ENCODE data around the gene CCSER1. TPM values are rescaled to one million over a fixed set of nuclear protein-coding genes. Genes with fewer than 3 reads are reported as not detected.

Gene CCSER1
- total and polyA plus RNA-seq, 2 donors (not counting 1 experiment from before 2014, with no cell fraction given) = under 0.01 TPM; not detected in 1

DNA sequence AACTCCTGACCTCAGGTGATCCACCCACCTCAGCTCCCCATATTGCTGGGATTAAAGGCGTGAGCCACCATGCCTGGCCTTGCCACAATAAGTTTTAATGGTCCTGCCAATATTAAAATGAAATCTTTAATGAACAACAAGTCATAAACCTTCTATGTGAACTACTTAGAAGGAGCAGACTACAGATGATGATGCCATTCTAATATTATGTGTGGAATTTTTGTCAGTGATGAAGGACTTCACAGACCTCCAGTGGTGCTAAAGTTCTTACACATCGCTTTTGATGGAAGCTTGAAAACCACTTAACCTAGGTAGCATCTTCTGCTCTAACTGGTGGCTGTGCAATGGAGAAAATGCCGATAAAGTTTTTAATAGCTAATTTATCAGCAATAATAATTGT is 331.4 kb downstream of the CCSER1 start:
- Histone ChIP-seq H2AFZ (ENCODE audit: low read length) (no peak overlapping the region), H3K9me3 (ENCODE audit: control insufficient read depth, insufficient read depth, low read depth, low read length) (no peaks in the 10 kb centered on the region), H4K20me1 (ENCODE audit: control insufficient read depth, extremely low read depth, insufficient read depth, low read length) (no peaks in the 10 kb centered on the region), H3K79me2 (ENCODE audit: control insufficient read depth, insufficient read depth, low read length) (no peaks in the 10 kb centered on the region), H3K9ac (ENCODE audit: insufficient read depth, low read length) (no peak overlapping the region), H3K4me3 (replicated peaks in 1 of 4; ENCODE audit: control extremely low read depth in 1 of 4, insufficient read depth in 1 of 4, low read depth in 3 of 4, low read length in 4 of 4) (no peak overlapping the region), H3K27me3 (ENCODE audit: control insufficient read depth, insufficient read depth, low read length) (no peaks in the 10 kb centered on the region), H3K4me1 (ENCODE audit: control insufficient read depth, extremely low read depth, insufficient read depth, low read length) (no peaks in the 10 kb centered on the region), H3K4me2 (ENCODE audit: extremely low read depth, insufficient read depth, low read length) (no peak overlapping the region), H3K27ac (ENCODE audit: insufficient read depth, low read length) (no peak overlapping the region), H3K36me3 (ENCODE audit: control insufficient read depth, insufficient read depth, low read length) (no peaks in the 10 kb centered on the region)
- TF ChIP-seq, protein P1, sequence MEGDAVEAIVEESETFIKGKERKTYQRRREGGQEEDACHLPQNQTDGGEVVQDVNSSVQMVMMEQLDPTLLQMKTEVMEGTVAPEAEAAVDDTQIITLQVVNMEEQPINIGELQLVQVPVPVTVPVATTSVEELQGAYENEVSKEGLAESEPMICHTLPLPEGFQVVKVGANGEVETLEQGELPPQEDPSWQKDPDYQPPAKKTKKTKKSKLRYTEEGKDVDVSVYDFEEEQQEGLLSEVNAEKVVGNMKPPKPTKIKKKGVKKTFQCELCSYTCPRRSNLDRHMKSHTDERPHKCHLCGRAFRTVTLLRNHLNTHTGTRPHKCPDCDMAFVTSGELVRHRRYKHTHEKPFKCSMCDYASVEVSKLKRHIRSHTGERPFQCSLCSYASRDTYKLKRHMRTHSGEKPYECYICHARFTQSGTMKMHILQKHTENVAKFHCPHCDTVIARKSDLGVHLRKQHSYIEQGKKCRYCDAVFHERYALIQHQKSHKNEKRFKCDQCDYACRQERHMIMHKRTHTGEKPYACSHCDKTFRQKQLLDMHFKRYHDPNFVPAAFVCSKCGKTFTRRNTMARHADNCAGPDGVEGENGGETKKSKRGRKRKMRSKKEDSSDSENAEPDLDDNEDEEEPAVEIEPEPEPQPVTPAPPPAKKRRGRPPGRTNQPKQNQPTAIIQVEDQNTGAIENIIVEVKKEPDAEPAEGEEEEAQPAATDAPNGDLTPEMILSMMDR (conservative IDR thresholded peaks at IDR 0.05 in 1 of 2, IDR thresholded peaks at IDR 0.05 in 1 of 2; ENCODE audit: low read depth in 1 of 2, low read length in 2 of 2) = no peak
- DNase-seq (ENCODE audit: low read depth in 2 of 2) = no peak

DNA sequence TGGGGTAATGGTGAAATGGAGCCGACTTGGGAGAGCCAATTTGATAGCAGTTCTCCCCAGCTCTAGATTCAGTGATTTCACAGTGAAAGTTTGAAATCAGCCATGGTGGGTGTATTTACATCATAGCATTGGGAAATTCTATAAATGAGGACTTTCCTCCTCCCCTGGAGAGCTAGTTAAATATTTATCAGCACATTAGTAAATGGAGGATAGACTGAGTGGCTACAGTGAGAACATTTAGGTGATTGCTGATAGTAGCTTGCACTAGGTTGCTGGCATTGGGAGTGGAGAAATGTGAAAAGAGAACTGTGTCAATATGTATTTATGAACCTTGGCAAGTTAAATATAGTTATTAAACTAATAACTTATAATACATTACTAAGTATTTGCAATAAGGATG is 347.3 kb downstream of the CCSER1 start:
- Histone ChIP-seq H3K4me2 (ENCODE audit: extremely low read depth, insufficient read depth, low read length) (no peak overlapping the region), H3K4me3 (replicated peaks in 1 of 4; ENCODE audit: control extremely low read depth in 1 of 4, insufficient read depth in 1 of 4, low read depth in 3 of 4, low read length in 4 of 4) (no peak overlapping the region), H3K36me3 (ENCODE audit: control insufficient read depth, insufficient read depth, low read length) (no peaks in the 10 kb centered on the region), H2AFZ (ENCODE audit: low read length) (no peak overlapping the region), H3K27me3 (ENCODE audit: control insufficient read depth, insufficient read depth, low read length) (no peaks in the 10 kb centered on the region), H3K27ac (ENCODE audit: insufficient read depth, low read length) (no peak overlapping the region), H4K20me1 (ENCODE audit: control insufficient read depth, extremely low read depth, insufficient read depth, low read length) (no peaks in the 10 kb centered on the region), H3K79me2 (ENCODE audit: control insufficient read depth, insufficient read depth, low read length) (no peaks in the 10 kb centered on the region), H3K4me1 (ENCODE audit: control insufficient read depth, extremely low read depth, insufficient read depth, low read length) (no peaks in the 10 kb centered on the region), H3K9me3 (ENCODE audit: control insufficient read depth, insufficient read depth, low read depth, low read length) (no peaks in the 10 kb centered on the region), H3K9ac (ENCODE audit: insufficient read depth, low read length) (no peak overlapping the region)
- DNase-seq (ENCODE audit: low read depth in 2 of 2) = no peak
- TF ChIP-seq, protein P1 (conservative IDR thresholded peaks at IDR 0.05 in 1 of 2, IDR thresholded peaks at IDR 0.05 in 1 of 2; ENCODE audit: low read depth in 1 of 2, low read length in 2 of 2) = no peak
- TF ChIP-seq EZH2 (IDR thresholded peaks at IDR 0.05; ENCODE audit: low read length, missing control alignments) = no peak

DNA sequence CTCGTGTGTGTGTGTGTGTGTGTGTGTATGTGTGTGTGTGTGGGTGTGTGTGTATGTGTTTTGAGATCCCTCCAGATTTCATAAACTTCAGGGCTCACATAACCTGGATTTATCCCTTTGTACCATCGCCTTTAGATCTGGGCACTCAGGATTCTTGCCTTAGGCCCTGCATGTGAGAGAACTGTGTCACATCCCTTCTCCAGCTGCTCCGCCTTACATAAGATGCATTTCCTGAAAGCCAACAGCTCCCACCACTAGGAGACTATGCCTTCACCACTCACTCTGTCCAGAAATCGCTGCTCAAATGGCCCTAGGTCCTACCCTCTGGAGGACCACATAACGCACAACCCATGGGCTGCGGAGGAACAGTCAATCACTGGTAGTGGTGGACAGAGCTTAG is 348.8 kb downstream of the CCSER1 start:
- DNase-seq (ENCODE audit: low read depth in 2 of 2) = no peak
- H3K27ac ChIP-seq (ENCODE audit: insufficient read depth, low read length) = no peak overlapping the region
- no peaks in the 10 kb centered on the region for H3K4me1 ChIP-seq (ENCODE audit: control insufficient read depth, extremely low read depth, insufficient read depth, low read length)
- H4K20me1 ChIP-seq (ENCODE audit: control insufficient read depth, extremely low read depth, insufficient read depth, low read length) = no peaks in the 10 kb centered on the region
- no peaks in the 10 kb centered on the region for H3K9me3 ChIP-seq (ENCODE audit: control insufficient read depth, insufficient read depth, low read depth, low read length)
- no peak overlapping the region for H3K4me3 ChIP-seq (replicated peaks in 1 of 4; ENCODE audit: control extremely low read depth in 1 of 4, insufficient read depth in 1 of 4, low read depth in 3 of 4, low read length in 4 of 4)
- TF ChIP-seq EZH2 (IDR thresholded peaks at IDR 0.05; ENCODE audit: low read length, missing control alignments) = no peak
- TF ChIP-seq, protein P1 (conservative IDR thresholded peaks at IDR 0.05 in 1 of 2, IDR thresholded peaks at IDR 0.05 in 1 of 2; ENCODE audit: low read depth in 1 of 2, low read length in 2 of 2) = no peak
- no peak overlapping the region for H3K4me2 ChIP-seq (ENCODE audit: extremely low read depth, insufficient read depth, low read length)
- no peak overlapping the region for H3K9ac ChIP-seq (ENCODE audit: insufficient read depth, low read length)
- H3K79me2 ChIP-seq (ENCODE audit: control insufficient read depth, insufficient read depth, low read length) = no peaks in the 10 kb centered on the region
- no peak overlapping the region for H2AFZ ChIP-seq (ENCODE audit: low read length)
- H3K27me3 ChIP-seq (ENCODE audit: control insufficient read depth, insufficient read depth, low read length) = no peaks in the 10 kb centered on the region
- no peaks in the 10 kb centered on the region for H3K36me3 ChIP-seq (ENCODE audit: control insufficient read depth, insufficient read depth, low read length)

All from fibroblast of lung (primary cell).